ENCODE data around the gene PCP2.

The PCP2 gene

GRCh38 chr19:7602240-7602934 lies 31.1 kb downstream of the PCP2 start:
- TF ChIP-seq, protein P1, sequence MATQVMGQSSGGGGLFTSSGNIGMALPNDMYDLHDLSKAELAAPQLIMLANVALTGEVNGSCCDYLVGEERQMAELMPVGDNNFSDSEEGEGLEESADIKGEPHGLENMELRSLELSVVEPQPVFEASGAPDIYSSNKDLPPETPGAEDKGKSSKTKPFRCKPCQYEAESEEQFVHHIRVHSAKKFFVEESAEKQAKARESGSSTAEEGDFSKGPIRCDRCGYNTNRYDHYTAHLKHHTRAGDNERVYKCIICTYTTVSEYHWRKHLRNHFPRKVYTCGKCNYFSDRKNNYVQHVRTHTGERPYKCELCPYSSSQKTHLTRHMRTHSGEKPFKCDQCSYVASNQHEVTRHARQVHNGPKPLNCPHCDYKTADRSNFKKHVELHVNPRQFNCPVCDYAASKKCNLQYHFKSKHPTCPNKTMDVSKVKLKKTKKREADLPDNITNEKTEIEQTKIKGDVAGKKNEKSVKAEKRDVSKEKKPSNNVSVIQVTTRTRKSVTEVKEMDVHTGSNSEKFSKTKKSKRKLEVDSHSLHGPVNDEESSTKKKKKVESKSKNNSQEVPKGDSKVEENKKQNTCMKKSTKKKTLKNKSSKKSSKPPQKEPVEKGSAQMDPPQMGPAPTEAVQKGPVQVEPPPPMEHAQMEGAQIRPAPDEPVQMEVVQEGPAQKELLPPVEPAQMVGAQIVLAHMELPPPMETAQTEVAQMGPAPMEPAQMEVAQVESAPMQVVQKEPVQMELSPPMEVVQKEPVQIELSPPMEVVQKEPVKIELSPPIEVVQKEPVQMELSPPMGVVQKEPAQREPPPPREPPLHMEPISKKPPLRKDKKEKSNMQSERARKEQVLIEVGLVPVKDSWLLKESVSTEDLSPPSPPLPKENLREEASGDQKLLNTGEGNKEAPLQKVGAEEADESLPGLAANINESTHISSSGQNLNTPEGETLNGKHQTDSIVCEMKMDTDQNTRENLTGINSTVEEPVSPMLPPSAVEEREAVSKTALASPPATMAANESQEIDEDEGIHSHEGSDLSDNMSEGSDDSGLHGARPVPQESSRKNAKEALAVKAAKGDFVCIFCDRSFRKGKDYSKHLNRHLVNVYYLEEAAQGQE (IDR thresholded peaks at IDR 0.05; ENCODE audit: low read depth) = no peak
- TF ChIP-seq EP300 (IDR thresholded peaks at IDR 0.05; ENCODE audit: borderline replicate concordance) (no peak), TAF1 (IDR thresholded peaks at IDR 0.05; ENCODE audit: low read depth) (no peak), YY1 (IDR thresholded peaks at IDR 0.05; ENCODE audit: low read depth) (no peak), TEAD4 (IDR thresholded peaks at IDR 0.05) (no peak), TCF12 (IDR thresholded peaks at IDR 0.05; ENCODE audit: low read depth) (no peak), RAD21 (IDR thresholded peaks at IDR 0.05; ENCODE audit: low read depth) (no peak)

DNA sequence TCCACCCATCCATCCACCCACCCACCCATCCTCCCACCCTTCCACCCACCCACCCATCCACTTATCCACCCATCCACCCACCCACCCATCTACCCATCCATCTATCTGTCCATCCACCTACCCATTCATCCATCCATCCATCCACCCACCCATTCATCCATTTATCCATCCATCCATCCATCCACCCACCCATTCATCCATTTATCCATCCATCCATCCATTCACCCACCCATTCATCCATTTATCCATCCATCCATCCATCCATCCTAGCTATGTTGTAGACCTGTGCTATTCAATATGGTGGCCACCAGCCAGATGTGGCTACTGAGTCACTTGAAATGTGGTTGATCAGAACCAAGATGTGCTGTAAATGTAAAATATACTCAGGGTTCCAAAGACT lies 32.8 kb downstream of the PCP2 start:
- TF ChIP-seq TEAD4 (IDR thresholded peaks at IDR 0.05) (no peak), NFIC (IDR thresholded peaks at IDR 0.05) (no peak), EP300 (IDR thresholded peaks at IDR 0.05; ENCODE audit: borderline replicate concordance) (no peak), USF1 (IDR thresholded peaks at IDR 0.05) (no peak), YY1 (IDR thresholded peaks at IDR 0.05; ENCODE audit: low read depth) (no peak)

- no peak for TF ChIP-seq EGR1 (IDR thresholded peaks at IDR 0.05)
- TF ChIP-seq, protein P1 (IDR thresholded peaks at IDR 0.05; ENCODE audit: low read depth) = no peak
- TF ChIP-seq TAF1 (IDR thresholded peaks at IDR 0.05; ENCODE audit: low read depth) = no peak
- no peak for TF ChIP-seq CEBPB (IDR thresholded peaks at IDR 0.05)
- no peak for TF ChIP-seq TCF12 (IDR thresholded peaks at IDR 0.05; ENCODE audit: low read depth)
- TF ChIP-seq CREB1 (IDR thresholded peaks at IDR 0.05; ENCODE audit: low read depth) = no peak
- no peak for TF ChIP-seq YY1 (IDR thresholded peaks at IDR 0.05; ENCODE audit: low read depth)
- TF ChIP-seq TEAD4 (IDR thresholded peaks at IDR 0.05) = no peak
- TF ChIP-seq MAX (IDR thresholded peaks at IDR 0.05) = no peak
- TF ChIP-seq ZBTB7A (IDR thresholded peaks at IDR 0.05; ENCODE audit: low read depth) = no peak
- TF ChIP-seq RAD21 (IDR thresholded peaks at IDR 0.05; ENCODE audit: low read depth) = no peak
- no peak for TF ChIP-seq USF1 (IDR thresholded peaks at IDR 0.05)
- no peak for TF ChIP-seq FOXM1 (IDR thresholded peaks at IDR 0.05; ENCODE audit: borderline replicate concordance, low read depth)
- no peak for TF ChIP-seq NFIC (IDR thresholded peaks at IDR 0.05)
These were observed 35.3 kb downstream of the PCP2 start for GRCh38 chr19:7598180-7598579.

DNA sequence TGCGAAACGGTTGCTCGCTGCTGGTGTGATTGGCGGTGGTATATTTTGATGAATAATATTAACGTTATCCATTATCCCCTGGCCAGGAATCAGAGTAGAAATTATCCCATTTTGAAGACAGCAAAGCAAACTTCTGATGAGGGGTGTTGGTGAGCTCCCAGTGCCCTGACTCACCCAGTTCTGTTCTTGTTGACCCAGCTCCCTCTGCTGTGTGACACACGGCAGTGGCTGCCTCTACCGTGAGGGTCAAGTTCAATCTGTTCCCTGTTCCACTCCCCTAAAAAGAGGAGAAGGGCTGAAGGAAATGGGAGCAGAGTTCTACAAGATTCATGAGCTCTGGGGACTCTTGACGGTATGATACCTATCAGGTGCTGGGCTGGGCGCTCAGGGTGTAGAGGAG lies 35.8 kb downstream of the PCP2 start:
- TF ChIP-seq MAX (IDR thresholded peaks at IDR 0.05) (no peak), YY1 (IDR thresholded peaks at IDR 0.05; ENCODE audit: low read depth) (no peak), TEAD4 (IDR thresholded peaks at IDR 0.05) (no peak), EGR1 (IDR thresholded peaks at IDR 0.05) (no peak), CEBPB (IDR thresholded peaks at IDR 0.05) (no peak), FOXM1 (IDR thresholded peaks at IDR 0.05; ENCODE audit: borderline replicate concordance, low read depth) (no peak), NFIC (IDR thresholded peaks at IDR 0.05) (no peak), TCF12 (IDR thresholded peaks at IDR 0.05; ENCODE audit: low read depth) (no peak), USF1 (IDR thresholded peaks at IDR 0.05) (no peak), RAD21 (IDR thresholded peaks at IDR 0.05; ENCODE audit: low read depth) (no peak), EP300 (IDR thresholded peaks at IDR 0.05; ENCODE audit: borderline replicate concordance) (no peak)
- TF ChIP-seq, protein P1 (IDR thresholded peaks at IDR 0.05; ENCODE audit: low read depth) = no peak

All from Ishikawa (cell line).